Kidney epithelial cell (primary cell): Measurements from ENCODE around the gene LEP. TPM values are rescaled to one million over a fixed set of nuclear protein-coding genes. Genes with fewer than 3 reads are reported as not detected.

ENCODE experiments used
- DNase-seq: peaks from one replicate; pipeline ENCODE4 v3.0.0-alpha.2; 2010; ENCODE audit warnings: low read depth
- H3K27me3 ChIP-seq: 2 replicates; pipeline ENCODE4 v1.6.0; 2011; ENCODE audit warnings: low read length; ENCODE audit not compliant: control insufficient read depth, insufficient read depth
- H3K36me3 ChIP-seq: 2 replicates; pipeline ENCODE4 v1.5.1; 2011; ENCODE audit warnings: low read length; ENCODE audit not compliant: control insufficient read depth, insufficient read depth
- H3K4me3 ChIP-seq: 2 replicates; pipeline ENCODE4 v1.5.1; 2011; ENCODE audit warnings: low read depth, mild to moderate bottlenecking, control low read depth, low read length
- total RNA-seq: library from RNA; depleted of rRNA; stranded (reverse); fragments of >200 nt; gene quantifications from 2 replicates; pipeline ENCODE4 v1.2.3, GENCODE V29; 2015
- TF ChIP-seq, protein P1 (sequence below): IDR thresholded peaks from 2 replicates; pipeline ENCODE4 v1.5.1; 2011; ENCODE audit warnings: mild to moderate bottlenecking, moderate library complexity, low read length, control low read depth, inconsistent platforms; ENCODE audit not compliant: insufficient read depth, poor library complexity, severe bottlenecking

LEP gene
- total RNA-seq, 1 donor from 2014 or later: not detected

DNA sequence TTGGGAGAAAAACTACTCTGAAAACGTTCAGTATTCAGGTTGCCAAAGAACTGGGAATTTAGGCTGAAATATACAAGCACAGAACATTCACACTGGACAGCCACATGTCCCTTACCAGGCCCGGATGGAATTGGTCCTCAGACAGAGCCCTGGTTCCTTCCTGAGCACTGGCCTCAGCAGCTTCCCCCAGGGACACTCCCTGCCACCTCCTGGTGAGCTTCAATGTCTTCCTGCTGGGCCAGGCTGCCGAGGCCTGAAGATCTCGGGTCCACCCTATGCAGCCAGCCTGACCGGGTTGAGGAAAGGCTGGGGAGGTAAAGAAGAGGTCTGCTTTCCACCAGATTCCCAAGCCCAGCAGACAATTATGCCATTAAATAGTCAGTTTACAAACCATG lies 24.8 kb downstream of the LEP start:
- Histone ChIP-seq H3K4me3 (no peak overlapping the region), H3K36me3 (no peaks in the 10 kb centered on the region), H3K27me3 (peaks cover 37% of the 10 kb centered on the region)
- TF ChIP-seq, protein P1, sequence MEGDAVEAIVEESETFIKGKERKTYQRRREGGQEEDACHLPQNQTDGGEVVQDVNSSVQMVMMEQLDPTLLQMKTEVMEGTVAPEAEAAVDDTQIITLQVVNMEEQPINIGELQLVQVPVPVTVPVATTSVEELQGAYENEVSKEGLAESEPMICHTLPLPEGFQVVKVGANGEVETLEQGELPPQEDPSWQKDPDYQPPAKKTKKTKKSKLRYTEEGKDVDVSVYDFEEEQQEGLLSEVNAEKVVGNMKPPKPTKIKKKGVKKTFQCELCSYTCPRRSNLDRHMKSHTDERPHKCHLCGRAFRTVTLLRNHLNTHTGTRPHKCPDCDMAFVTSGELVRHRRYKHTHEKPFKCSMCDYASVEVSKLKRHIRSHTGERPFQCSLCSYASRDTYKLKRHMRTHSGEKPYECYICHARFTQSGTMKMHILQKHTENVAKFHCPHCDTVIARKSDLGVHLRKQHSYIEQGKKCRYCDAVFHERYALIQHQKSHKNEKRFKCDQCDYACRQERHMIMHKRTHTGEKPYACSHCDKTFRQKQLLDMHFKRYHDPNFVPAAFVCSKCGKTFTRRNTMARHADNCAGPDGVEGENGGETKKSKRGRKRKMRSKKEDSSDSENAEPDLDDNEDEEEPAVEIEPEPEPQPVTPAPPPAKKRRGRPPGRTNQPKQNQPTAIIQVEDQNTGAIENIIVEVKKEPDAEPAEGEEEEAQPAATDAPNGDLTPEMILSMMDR: no peak
- no peak for DNase-seq

DNA sequence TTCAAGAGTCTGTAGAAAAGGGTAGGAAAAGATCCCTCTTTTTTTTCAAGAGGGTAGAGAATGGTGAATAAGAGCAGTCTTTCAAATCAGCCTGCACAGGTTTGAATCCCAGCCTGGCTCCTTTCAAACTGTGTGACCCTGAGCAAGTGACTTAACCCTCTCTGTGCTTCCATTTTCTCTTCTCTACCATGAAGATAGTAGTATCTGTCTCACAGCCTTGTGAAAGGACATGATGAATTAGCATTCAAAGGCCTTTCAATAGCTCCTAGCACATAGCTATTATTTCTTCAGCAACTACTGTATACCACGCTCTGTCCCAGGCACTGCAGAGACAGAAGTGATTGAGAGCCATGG lies 25.4 kb downstream of the LEP start:
- no peak for DNase-seq
- H3K27me3 ChIP-seq: peaks cover 43% of the 10 kb centered on the region
- no peaks in the 10 kb centered on the region for H3K36me3 ChIP-seq
- H3K4me3 ChIP-seq: no peak overlapping the region
- TF ChIP-seq, protein P1: no peak

DNA sequence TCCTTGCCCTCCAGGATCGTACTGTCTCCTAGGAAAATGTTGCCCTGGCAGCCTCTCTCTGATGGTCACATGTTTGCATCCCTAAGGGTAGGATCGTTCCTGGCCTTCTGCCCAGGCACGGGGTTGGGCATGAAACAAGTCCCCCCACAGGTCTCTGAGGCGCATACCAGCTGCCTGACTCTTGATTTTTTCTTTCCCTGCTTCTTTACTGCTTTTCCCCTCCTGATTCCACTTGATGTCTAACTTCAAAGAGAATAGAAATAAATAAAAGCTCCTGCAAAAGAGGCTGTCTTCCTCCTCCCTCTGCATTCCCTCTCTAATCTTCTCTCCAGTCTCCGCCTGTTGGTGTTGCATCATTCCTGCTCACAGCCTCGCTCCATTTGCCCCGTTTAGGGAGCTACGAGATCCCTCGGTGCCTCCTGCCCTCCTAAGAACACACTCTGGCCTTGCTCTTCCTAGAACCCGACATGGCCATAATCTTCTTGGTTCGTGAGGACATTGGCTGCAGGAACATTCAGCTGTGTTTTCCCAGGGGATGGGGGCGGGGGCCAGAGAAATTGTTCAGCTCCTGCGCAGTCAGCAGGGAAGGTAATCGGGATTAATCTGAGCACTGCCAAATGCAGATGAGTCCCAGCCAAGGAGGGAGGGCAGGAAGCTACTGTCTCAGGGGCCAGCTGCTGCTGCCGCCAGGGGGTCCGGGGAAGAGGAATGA lies 26.0 kb downstream of the LEP start:
- TF ChIP-seq, protein P1: no peak
- Histone ChIP-seq H3K36me3 (no peaks in the 10 kb centered on the region), H3K27me3 (peaks cover 48% of the 10 kb centered on the region), H3K4me3 (no peak overlapping the region)
- peak; percentile 18 for DNase-seq

DNA sequence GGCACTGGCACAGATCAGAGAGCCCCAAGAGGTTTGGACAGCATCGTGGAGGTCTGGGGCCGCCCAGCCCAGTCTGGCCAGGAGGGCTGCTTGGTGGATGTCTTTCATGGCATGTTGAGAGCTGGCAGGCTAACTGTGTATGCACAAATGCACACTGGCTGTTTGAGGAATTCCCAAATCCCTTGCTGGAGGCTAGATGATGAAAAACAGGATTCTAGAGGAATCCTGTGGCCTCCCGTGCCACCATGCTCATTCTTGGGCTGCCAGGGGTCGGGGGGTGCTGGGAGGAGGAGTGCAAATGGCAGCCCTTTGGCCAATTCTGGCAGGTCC lies 26.5 kb downstream of the LEP start:
- peaks cover 50% of the 10 kb centered on the region for H3K27me3 ChIP-seq
- DNase-seq: no peak
- TF ChIP-seq, protein P1: no peak
- H3K4me3 ChIP-seq: no peak overlapping the region
- no peaks in the 10 kb centered on the region for H3K36me3 ChIP-seq

DNA sequence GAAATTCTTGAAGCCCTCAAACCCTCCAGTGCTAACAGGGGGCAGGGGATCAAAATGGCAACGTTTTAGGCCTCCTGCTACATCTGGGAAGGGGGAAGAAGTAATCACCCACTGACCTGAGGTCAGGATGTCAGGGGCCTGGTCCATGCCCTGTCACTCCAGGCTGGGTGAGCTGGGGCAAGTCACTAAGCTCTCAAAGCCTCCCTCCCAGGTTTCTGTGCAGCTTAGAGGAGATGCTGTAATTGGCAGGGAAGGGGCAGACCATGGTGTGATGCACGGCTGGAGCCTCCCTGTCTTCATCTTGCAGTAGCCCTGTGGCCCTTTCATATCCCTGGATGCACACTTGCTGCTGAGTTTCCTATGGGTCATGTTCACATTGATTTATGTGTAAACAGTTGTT lies 27.2 kb downstream of the LEP start:
- H3K36me3 ChIP-seq: no peaks in the 10 kb centered on the region
- H3K27me3 ChIP-seq: peaks cover 51% of the 10 kb centered on the region
- TF ChIP-seq, protein P1: no peak
- no peak for DNase-seq
- no peak overlapping the region for H3K4me3 ChIP-seq

DNA sequence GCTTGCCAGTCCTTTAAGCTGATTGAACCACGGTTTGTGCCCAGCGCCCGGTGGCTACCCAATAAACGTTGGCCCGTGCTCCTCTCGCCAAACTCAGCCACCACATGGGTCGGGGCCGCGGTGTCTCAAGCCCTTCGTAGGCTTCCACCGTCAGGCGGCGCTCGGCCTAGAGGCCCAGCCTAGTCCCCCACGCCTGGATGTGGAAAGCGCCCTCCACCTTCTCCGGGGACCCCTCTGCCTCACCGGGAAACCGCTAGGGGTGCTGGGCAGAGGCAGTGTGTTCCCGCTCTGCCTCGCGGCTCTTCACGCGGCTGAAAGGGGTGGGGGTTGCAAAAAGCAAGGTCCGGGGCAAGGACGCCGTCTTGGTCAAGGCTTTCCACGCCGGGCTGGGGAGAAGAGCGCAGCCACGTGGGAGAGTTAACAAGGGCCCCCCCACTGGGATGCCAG lies 29.8 kb downstream of the LEP start:
- Histone ChIP-seq H3K4me3 (no peak overlapping the region), H3K27me3 (peaks cover 54% of the 10 kb centered on the region), H3K36me3 (no peaks in the 10 kb centered on the region)
- TF ChIP-seq, protein P1: peak; percentile 38
- no peak for DNase-seq
